Nephron (organoid): Measurements from ENCODE around the gene SLCO2A1.

Experiments used
- H3K27ac Mint-ChIP-seq, 3 experiments: 2 replicates each; pipeline ENCODE4 v1.8.0; 2020; ENCODE audit warnings: mixed read lengths in 3 of 3, mild to moderate bottlenecking in 2 of 3, moderate library complexity in 1 of 3
- H3K27me3 Mint-ChIP-seq: 2 replicates; pipeline ENCODE4 v1.8.0; 2021; ENCODE audit warnings: low read depth, mild to moderate bottlenecking, moderate library complexity, mixed read lengths
- H3K36me3 Mint-ChIP-seq: 2 replicates; pipeline ENCODE4 v1.8.0; 2020; ENCODE audit warnings: low read depth, mixed read lengths
- H3K4me1 Mint-ChIP-seq: 2 replicates; pipeline ENCODE4 v1.8.0; 2020; ENCODE audit warnings: mixed read lengths
- H3K4me3 Mint-ChIP-seq, 3 experiments: 2 replicates each; pipeline ENCODE4 v1.8.0; 2020; ENCODE audit warnings: mild to moderate bottlenecking in 3 of 3, mixed read lengths in 3 of 3, moderate library complexity in 2 of 3
- H3K9me3 Mint-ChIP-seq: 2 replicates; pipeline ENCODE4 v1.8.0; 2020; ENCODE audit warnings: mixed read lengths
- CTCF ChIP-seq, 3 experiments: fragments of 200-600 bp; sonication (generic); IDR thresholded peaks; one replicate each; pipeline ENCODE4 v1.5.0; 2021; ENCODE audit warnings: antibody characterized with exemption in 3 of 3; ENCODE audit not compliant: unreplicated experiment in 3 of 3

SLCO2A1 gene

GRCh38 chr3:133890972-133891644, 138.6 kb downstream of the SLCO2A1 start:
- no peak overlapping the region for H3K27ac Mint-ChIP-seq
- no peaks in the 10 kb centered on the region for H3K36me3 Mint-ChIP-seq
- TF ChIP-seq CTCF (IDR thresholded peaks at IDR 0.05; ENCODE audit: unreplicated experiment in 3 of 3), result no peak
- H3K27me3 Mint-ChIP-seq, result peaks cover 10% of the 10 kb centered on the region
- no peaks in the 10 kb centered on the region for H3K9me3 Mint-ChIP-seq
- H3K4me3 Mint-ChIP-seq, result peak overlapping the region in 1 of 3 experiments; percentile 54
- H3K4me1 Mint-ChIP-seq, result peaks cover 19% of the 10 kb centered on the region

- no peak for TF ChIP-seq CTCF (IDR thresholded peaks at IDR 0.05; ENCODE audit: unreplicated experiment in 3 of 3)
- Mint-ChIP-seq H3K4me3 (no peak overlapping the region), H3K27me3 (peaks cover 7% of the 10 kb centered on the region), H3K27ac (no peak overlapping the region), H3K9me3 (no peaks in the 10 kb centered on the region), H3K36me3 (no peaks in the 10 kb centered on the region), H3K4me1 (peaks cover 19% of the 10 kb centered on the region)
These were observed 139.7 kb downstream of the SLCO2A1 start for GRCh38 chr3:133890037-133890436.

GRCh38 chr3:133888726-133889340, 140.9 kb downstream of the SLCO2A1 start:
- no peaks in the 10 kb centered on the region for H3K9me3 Mint-ChIP-seq
- H3K27ac Mint-ChIP-seq, result no peak overlapping the region
- peaks cover 19% of the 10 kb centered on the region for H3K4me1 Mint-ChIP-seq
- no peak overlapping the region for H3K4me3 Mint-ChIP-seq
- TF ChIP-seq CTCF (IDR thresholded peaks at IDR 0.05; ENCODE audit: unreplicated experiment in 3 of 3), result no peak
- peaks cover 10% of the 10 kb centered on the region for H3K27me3 Mint-ChIP-seq
- no peaks in the 10 kb centered on the region for H3K36me3 Mint-ChIP-seq

- H3K27me3 Mint-ChIP-seq, result peaks cover 10% of the 10 kb centered on the region
- peaks cover 5% of the 10 kb centered on the region for H3K36me3 Mint-ChIP-seq
These were observed 141.7 kb downstream of the SLCO2A1 start for GRCh38 chr3:133887803-133888703.

More at GRCh38 chr3:133887803-133888703, 141.7 kb downstream of the SLCO2A1 start:
- no peak overlapping the region for H3K4me3 Mint-ChIP-seq
- H3K9me3 Mint-ChIP-seq, result no peaks in the 10 kb centered on the region
- no peak overlapping the region for H3K27ac Mint-ChIP-seq
- peaks cover 19% of the 10 kb centered on the region for H3K4me1 Mint-ChIP-seq
- TF ChIP-seq CTCF (IDR thresholded peaks at IDR 0.05; ENCODE audit: unreplicated experiment in 3 of 3), result no peak
